ENCODE data around the gene SMPDL3A.
A peak's percentile ranks its signal among the peaks of the same experiment; 100 is the strongest.

SMPDL3A gene

DNA sequence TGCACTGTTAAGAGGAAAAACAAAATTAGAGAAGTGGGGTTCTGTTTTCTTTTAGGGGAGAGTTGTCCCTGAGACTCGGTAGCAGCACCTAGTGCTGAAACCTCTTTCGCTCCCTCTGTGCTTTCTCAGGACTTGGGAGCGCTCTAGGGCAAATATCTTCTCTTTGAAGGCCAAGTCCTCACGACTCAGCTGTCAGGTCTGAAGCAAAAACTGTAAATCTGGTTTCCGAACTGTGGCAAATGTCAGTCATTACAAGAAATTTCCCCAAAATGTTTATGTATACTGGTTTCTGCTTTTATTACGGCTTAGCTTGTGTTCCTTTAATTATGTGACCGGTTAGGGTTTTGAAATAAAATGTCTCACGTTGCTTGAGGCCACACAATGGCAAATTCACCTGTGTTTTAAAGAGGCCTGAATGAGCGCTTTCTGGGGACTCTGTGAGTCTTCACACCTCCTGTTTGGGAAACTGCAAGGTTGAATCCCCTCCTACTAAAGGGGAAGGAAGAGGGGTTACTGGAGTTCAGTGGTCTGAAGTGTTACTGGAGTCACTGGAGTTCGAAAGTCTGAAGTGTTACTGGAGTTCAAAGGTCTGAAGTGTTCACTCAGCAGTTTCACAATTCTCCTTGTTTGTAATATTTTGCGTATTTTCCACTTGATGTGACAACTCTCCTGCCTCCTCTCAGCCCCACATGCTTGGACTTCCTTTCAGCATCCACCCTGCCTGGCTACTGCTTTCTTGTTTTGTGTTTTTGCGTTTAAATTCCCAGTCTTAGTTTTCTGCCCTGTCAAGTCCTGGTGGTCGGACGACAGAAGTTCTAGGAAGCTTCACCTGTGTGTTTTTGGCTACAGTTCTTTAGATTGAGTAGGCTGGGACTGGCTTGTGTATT, 1.6 kb downstream of the SMPDL3A start:
- DNase-seq (ENCODE audit: low spot score), result peak; percentile 34
- TF ChIP-seq, protein P1, sequence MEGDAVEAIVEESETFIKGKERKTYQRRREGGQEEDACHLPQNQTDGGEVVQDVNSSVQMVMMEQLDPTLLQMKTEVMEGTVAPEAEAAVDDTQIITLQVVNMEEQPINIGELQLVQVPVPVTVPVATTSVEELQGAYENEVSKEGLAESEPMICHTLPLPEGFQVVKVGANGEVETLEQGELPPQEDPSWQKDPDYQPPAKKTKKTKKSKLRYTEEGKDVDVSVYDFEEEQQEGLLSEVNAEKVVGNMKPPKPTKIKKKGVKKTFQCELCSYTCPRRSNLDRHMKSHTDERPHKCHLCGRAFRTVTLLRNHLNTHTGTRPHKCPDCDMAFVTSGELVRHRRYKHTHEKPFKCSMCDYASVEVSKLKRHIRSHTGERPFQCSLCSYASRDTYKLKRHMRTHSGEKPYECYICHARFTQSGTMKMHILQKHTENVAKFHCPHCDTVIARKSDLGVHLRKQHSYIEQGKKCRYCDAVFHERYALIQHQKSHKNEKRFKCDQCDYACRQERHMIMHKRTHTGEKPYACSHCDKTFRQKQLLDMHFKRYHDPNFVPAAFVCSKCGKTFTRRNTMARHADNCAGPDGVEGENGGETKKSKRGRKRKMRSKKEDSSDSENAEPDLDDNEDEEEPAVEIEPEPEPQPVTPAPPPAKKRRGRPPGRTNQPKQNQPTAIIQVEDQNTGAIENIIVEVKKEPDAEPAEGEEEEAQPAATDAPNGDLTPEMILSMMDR (IDR thresholded peaks at IDR 0.05; ENCODE audit: borderline replicate concordance, control extremely low read depth, extremely low read depth, insufficient read depth, missing control alignments), result no peak
- in situ Hi-C loops (cut with MboI; ENCODE audit: low sequenced_read_pairs, unreplicated experiment), result no loop called here

DNA sequence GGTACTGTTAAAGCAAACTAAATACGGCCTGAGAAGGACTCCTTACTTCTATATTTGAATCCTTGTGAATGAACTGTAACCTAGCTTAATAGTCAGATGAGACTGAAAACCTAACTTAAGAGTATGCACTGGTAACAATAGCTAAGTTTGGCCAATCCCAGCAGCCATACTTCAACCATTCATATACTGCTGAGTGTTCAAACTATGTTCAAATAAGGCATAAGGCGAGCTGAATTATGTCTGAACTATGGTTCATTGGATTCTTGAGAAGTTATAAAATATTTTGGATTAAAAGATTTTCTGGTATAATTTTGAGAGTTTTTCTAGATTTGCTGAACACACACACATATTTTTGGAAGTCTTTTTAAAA, 2.2 kb downstream of the SMPDL3A start:
- TF ChIP-seq, protein P1 (IDR thresholded peaks at IDR 0.05; ENCODE audit: borderline replicate concordance, control extremely low read depth, extremely low read depth, insufficient read depth, missing control alignments), result no peak
- in situ Hi-C loops (cut with MboI; ENCODE audit: low sequenced_read_pairs, unreplicated experiment), result no loop called here
- DNase-seq (ENCODE audit: low spot score), result no peak

DNA sequence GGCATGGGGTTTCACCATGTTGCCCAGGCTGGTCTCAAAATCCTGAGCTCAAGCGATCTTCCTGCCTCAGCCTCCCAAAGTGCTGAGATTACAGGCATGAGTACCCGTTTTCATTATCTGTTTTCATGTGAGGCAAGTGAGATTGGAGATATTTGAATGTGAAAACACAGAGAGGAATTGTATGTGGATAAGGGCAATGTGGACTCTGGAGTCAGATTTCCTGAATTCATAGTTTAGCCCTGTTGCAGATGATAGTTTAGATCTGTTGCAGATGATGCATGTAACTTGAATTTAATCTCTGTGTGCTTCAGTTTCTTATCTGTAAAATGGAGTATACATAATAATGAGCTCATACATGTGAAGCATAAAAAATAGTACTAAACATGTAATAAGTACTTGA, 3.7 kb downstream of the SMPDL3A start:
- no peak for DNase-seq (ENCODE audit: low spot score)
- in situ Hi-C loops (cut with MboI; ENCODE audit: low sequenced_read_pairs, unreplicated experiment), result no loop called here

DNA sequence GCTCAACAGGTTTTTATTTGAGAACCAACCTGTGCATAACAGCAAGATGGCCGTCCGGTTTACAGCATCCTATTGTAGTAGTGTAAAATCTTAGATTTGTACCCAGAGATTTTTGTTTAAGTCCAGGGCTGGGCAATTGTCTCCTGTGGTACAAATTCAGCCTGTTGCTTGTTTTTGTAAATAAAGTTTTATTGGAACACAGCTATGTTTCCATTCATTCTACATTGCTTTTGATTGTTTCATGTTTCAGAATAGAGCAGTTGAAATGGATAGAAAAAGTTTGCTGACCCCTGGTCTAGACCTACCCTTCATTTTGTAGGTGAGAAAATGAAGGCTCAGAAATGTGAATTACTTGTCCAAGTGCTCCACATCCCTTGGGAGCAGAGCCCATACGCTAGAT, 8.5 kb downstream of the SMPDL3A start:
- in situ Hi-C loops (cut with MboI; ENCODE audit: low sequenced_read_pairs, unreplicated experiment), result no loop called here
- TF ChIP-seq, protein P1 (IDR thresholded peaks at IDR 0.05; ENCODE audit: borderline replicate concordance, control extremely low read depth, extremely low read depth, insufficient read depth, missing control alignments), result no peak
- no peak for DNase-seq (ENCODE audit: low spot score)

More for the DNA sequence above, 3.7 kb downstream of the SMPDL3A start:
- TF ChIP-seq, protein P1 (IDR thresholded peaks at IDR 0.05; ENCODE audit: borderline replicate concordance, control extremely low read depth, extremely low read depth, insufficient read depth, missing control alignments), result no peak

DNA sequence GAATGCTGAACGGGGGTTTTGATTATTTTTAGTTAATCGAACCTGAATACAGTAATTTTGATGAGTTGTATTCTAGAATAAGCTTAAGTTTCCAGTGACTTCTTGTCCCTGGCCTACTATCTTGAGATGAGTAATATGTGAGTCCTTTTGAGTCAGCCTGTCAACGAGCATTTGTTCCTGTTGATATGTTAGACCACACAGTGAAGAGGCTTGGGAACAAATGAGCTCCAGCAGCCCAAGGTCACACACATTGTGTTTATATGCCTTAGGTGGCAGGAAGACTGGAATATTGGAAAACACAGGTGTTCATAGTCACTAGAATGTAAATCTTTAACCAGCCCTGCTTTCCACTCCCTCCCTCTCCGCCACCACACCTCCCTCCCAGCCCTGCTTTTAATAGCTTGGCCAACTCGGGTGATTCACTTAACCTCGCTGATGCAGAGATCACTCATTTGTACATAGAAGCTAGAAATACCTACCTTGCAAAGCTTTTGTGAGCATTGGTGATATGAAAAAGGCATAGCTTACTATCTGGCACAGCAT, 9.1 kb downstream of the SMPDL3A start:
- peak; percentile 17 for DNase-seq (ENCODE audit: low spot score)
- TF ChIP-seq, protein P1 (IDR thresholded peaks at IDR 0.05; ENCODE audit: borderline replicate concordance, control extremely low read depth, extremely low read depth, insufficient read depth, missing control alignments), result no peak
- in situ Hi-C loops (cut with MboI; ENCODE audit: low sequenced_read_pairs, unreplicated experiment), result no loop called here

DNA sequence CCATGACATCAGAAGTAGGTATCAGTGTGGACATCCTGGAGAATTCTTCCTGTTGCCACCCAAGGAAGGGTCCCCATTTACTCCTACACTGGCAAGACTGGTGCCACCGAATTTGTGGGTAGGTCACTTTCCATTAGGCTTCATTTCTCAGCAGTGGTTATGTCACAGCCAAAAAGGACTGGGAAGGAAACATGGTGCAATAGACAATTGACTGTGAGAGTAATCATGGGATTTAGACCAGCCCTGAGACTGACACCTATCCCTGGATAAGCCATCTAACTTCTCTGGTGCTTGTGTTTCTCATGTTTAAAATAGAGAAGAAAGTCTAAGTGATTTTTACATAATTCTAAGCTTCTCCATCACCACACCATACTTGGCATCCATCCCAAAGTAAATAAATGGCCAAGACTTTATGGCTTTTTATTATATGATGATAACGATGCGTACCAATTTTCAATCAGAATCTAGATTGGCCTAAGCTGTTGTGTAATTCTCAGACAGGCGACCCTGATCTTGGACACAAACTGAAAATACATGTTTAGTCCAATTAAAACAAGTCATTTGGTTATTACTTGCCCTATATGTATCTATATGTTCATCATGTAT, 10.2 kb downstream of the SMPDL3A start:
- DNase-seq (ENCODE audit: low spot score), result no peak
- TF ChIP-seq, protein P1 (IDR thresholded peaks at IDR 0.05; ENCODE audit: borderline replicate concordance, control extremely low read depth, extremely low read depth, insufficient read depth, missing control alignments), result no peak
- in situ Hi-C loops (cut with MboI; ENCODE audit: low sequenced_read_pairs, unreplicated experiment), result no loop called here

Measured in GM13976 (cell line).